Fibroblast of villous mesenchyme (primary cell): Measurements from ENCODE around the gene RBMS3. TPM values are rescaled to one million over a fixed set of nuclear protein-coding genes. Genes with fewer than 3 reads are reported as not detected.

Experiments used
- DNase-seq: peaks from one replicate; pipeline ENCODE4 v3.0.0-alpha.2; 2010; ENCODE audit warnings: low read depth
- H3K4me3 ChIP-seq: 2 replicates; pipeline ENCODE4 v1.5.1; 2011; ENCODE audit warnings: low read depth, mild to moderate bottlenecking, low read length
- total RNA-seq: library from RNA; depleted of rRNA; stranded (reverse); fragments of >200 nt; gene quantifications from 2 replicates; pipeline ENCODE4 v1.2.3, GENCODE V29; 2012
- TF ChIP-seq, protein P1 (sequence below): IDR thresholded peaks from 2 replicates; pipeline ENCODE4 v1.5.1; 2012; ENCODE audit warnings: low read depth, mild to moderate bottlenecking, low read length; ENCODE audit not compliant: insufficient read depth

RBMS3 gene
- total RNA-seq, 1 donor, result 85.9 TPM

DNA sequence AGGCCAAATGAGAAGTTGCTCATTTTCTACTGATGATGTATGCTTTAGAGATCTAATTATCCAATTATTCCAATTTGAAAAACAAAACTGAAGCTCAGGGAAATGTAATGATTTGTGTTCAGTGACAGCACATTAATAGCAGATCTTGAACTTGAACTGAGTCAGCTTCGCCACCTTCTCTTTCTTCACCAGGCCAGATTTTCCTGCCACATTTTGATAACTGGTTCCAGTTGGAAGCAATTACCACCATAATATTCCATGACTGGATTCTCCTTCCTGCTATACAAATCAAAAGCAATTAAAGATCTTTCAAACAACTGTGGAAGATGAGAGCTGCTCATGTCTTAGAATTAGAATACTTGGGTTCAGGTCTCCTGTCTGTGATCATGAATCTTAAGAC lies 334.1 kb downstream of the RBMS3 start:
- DNase-seq, result no peak
- TF ChIP-seq, protein P1, sequence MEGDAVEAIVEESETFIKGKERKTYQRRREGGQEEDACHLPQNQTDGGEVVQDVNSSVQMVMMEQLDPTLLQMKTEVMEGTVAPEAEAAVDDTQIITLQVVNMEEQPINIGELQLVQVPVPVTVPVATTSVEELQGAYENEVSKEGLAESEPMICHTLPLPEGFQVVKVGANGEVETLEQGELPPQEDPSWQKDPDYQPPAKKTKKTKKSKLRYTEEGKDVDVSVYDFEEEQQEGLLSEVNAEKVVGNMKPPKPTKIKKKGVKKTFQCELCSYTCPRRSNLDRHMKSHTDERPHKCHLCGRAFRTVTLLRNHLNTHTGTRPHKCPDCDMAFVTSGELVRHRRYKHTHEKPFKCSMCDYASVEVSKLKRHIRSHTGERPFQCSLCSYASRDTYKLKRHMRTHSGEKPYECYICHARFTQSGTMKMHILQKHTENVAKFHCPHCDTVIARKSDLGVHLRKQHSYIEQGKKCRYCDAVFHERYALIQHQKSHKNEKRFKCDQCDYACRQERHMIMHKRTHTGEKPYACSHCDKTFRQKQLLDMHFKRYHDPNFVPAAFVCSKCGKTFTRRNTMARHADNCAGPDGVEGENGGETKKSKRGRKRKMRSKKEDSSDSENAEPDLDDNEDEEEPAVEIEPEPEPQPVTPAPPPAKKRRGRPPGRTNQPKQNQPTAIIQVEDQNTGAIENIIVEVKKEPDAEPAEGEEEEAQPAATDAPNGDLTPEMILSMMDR, result no peak
- H3K4me3 ChIP-seq, result no peak overlapping the region

DNA sequence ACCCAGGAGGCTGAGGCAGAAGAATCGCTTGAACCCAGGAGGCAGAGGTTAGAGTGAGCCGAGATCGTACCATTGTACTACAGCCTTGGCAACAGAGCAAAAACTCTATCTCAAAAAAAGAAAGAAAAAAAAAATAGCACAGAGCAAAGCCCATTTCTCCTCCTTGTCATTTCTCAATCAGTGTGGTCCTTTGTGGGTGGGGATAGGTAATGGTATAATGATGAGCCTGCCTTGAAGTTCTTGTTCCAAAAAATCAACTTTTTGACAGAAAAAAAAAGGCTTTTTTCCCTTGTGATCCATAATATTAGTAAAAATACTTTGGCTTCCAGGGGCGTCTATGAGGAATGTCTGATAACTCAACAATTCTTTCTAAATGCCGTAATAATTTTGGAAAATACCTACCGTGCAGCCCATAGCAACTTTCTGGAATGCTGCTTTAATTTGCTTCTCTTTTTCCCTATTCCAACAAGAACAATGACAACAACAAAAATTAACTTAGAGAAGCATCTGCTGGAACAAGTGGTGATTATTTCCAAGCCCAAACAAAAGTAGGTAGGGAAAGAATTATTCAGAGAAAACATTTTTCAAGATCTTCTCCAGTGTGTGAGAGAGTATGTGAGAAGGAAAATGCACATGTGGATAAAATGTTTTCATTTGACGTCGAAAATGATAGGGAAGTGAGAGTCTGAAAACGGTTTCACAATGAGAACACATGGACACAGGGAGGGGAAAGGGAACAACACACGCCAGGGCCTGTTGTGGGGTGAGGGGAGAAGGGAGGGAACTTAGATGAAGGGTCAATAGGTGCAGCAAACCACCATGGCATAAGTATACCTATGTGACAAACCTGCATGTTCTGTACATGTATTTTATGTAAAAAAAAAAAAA lies 337.8 kb downstream of the RBMS3 start:
- TF ChIP-seq, protein P1, result no peak
- no peak overlapping the region for H3K4me3 ChIP-seq
- DNase-seq, result peak; percentile 68

DNA sequence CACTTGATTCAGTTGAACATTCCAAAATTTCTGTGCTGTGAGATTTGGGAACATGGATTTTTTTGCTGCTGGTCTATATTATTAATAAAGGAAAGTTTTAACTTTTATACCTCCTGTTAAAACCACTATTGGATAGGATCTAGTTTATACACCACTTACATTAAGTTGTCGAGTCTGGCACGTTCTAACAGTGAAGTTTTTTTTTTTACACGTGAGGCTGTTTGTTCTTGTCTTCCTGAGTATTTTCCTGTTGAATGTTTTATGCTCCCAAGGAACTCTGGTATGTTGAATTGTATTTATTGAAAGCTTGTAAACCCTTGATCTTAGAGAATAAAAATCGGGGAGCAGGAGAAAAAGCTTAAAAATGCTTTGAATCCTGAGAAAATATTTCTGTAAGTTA lies 338.8 kb downstream of the RBMS3 start:
- TF ChIP-seq, protein P1, result no peak
- H3K4me3 ChIP-seq, result no peak overlapping the region
- no peak for DNase-seq

DNA sequence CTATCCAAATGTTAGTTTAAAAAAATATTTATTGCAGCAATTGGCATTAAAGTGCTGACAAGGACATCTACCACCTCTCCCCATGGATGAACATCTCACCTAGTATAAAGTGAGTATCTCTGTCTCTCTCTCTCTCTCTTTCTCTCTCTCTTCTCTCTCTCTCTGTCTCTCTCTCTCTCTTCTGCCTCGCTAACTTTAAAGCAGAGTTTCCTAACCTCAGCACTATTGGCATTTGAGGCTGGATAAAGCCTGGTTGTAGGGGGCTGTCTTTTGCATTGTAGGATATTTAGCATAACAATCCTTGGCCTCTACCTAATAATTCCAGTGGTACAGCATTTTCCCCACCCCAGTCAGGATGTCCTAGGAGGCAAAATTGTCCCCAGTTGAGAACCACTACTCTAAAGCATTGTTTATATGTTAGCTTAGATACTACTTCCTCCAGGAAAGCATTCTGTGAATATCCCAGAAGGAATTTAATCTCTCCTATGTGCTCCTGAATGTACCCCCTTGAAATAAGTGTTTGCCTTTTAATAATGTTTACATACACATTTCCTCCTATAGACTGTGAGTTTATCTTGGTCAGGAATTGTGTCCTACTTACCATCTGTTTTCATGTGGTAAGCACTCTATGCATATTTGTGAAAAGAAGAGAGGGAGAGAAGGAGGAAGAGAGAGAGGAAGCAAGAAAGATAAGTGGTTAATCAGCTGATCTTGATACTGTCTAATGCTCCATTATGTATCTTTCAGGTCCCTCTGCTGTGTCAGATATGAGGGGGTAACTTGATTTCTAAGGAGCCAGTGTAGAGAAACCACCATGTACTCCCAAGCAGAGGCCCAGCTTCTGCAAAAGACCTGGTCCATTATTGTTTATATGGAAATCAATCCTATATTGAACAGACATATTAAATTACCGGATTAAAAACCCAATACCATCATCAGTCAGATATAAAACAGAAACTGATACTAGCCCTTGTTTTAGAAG lies 346.6 kb downstream of the RBMS3 start:
- no peak overlapping the region for H3K4me3 ChIP-seq
- TF ChIP-seq, protein P1, result no peak
- DNase-seq, result peak; percentile 52

- H3K4me3 ChIP-seq, result no peak overlapping the region
- DNase-seq, result no peak
- TF ChIP-seq, protein P1, result no peak
Observed at GRCh38 chr3:29628795-29629194, 347.9 kb downstream of the RBMS3 start.

- TF ChIP-seq, protein P1, result no peak
- no peak overlapping the region for H3K4me3 ChIP-seq
- no peak for DNase-seq
Observed at GRCh38 chr3:29635888-29636287, 355.0 kb downstream of the RBMS3 start.
